Measurements from ENCODE around the gene RAD18.

DNA sequence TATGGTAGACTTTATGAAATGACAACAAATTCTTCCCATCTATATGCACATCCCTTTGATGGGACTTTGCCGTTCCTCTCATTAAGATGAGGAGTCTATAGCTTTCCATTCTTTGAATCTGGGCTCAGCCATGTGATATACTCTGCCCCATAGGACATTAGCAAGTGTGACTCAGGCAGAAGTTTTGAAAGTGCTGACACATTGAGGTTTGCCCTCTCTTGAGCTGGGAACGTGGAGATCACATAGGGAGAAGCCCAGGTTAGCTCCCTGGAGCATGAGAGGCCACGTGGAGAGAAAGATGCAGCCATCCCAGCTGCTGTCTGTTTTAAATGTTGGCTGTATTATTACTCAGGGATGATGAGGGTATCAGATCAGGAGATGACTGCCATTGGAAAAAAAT, 126.1 kb downstream of the RAD18 start:
- TF ChIP-seq, protein P1, sequence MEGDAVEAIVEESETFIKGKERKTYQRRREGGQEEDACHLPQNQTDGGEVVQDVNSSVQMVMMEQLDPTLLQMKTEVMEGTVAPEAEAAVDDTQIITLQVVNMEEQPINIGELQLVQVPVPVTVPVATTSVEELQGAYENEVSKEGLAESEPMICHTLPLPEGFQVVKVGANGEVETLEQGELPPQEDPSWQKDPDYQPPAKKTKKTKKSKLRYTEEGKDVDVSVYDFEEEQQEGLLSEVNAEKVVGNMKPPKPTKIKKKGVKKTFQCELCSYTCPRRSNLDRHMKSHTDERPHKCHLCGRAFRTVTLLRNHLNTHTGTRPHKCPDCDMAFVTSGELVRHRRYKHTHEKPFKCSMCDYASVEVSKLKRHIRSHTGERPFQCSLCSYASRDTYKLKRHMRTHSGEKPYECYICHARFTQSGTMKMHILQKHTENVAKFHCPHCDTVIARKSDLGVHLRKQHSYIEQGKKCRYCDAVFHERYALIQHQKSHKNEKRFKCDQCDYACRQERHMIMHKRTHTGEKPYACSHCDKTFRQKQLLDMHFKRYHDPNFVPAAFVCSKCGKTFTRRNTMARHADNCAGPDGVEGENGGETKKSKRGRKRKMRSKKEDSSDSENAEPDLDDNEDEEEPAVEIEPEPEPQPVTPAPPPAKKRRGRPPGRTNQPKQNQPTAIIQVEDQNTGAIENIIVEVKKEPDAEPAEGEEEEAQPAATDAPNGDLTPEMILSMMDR (IDR thresholded peaks at IDR 0.05): no peak
- TF ChIP-seq POLR2AphosphoS5 (IDR thresholded peaks at IDR 0.05; ENCODE audit: low read depth, low read length): no peak

Measured in Panc1 (cell line).